ENCODE data around the gene SLC5A11. TPM values are rescaled to one million over a fixed set of nuclear protein-coding genes. Genes with fewer than 3 reads are reported as not detected.
"Not testable (repeated sequence)": the region's sequence is repeated elsewhere in the genome, so short reads cannot be mapped to it uniquely, and the experiment has no call there.

Gene SLC5A11
- total RNA-seq, 2 donors from 2014 or later = not detected

DNA sequence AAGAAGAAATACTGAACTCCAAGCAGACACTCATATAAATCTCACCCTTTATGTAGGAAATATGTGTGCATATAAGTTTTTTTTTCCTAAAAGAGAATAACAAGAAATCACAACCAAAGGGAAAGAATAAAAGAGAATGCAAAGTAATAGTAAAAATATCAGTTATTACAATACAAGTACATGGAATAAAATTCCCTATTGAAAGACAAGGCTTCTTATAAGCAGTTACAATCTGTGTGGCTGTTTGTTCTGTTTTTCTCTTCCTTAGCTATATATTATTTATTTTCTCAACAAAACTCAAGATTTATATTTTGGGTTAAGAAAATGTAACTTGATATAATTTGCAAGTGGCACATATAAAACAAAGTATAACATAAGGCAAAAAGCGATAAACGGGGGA is 41.7 kb downstream of the SLC5A11 start:
- Histone ChIP-seq H3K27ac (no peak overlapping the region), H3K4me1 (no peaks in the 10 kb centered on the region), H3K4me3 (no peak overlapping the region), H3K27me3 (no peaks in the 10 kb centered on the region), H3K36me3 (no peaks in the 10 kb centered on the region), H3K9me3 (no peaks in the 10 kb centered on the region)
- TF ChIP-seq, protein P1, sequence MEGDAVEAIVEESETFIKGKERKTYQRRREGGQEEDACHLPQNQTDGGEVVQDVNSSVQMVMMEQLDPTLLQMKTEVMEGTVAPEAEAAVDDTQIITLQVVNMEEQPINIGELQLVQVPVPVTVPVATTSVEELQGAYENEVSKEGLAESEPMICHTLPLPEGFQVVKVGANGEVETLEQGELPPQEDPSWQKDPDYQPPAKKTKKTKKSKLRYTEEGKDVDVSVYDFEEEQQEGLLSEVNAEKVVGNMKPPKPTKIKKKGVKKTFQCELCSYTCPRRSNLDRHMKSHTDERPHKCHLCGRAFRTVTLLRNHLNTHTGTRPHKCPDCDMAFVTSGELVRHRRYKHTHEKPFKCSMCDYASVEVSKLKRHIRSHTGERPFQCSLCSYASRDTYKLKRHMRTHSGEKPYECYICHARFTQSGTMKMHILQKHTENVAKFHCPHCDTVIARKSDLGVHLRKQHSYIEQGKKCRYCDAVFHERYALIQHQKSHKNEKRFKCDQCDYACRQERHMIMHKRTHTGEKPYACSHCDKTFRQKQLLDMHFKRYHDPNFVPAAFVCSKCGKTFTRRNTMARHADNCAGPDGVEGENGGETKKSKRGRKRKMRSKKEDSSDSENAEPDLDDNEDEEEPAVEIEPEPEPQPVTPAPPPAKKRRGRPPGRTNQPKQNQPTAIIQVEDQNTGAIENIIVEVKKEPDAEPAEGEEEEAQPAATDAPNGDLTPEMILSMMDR (IDR thresholded peaks at IDR 0.05) = no peak
- DNase-seq (ENCODE audit: low spot score) = no peak

- no peaks in the 10 kb centered on the region for H3K27me3 ChIP-seq
- DNase-seq (ENCODE audit: low spot score) = no peak
- H3K9me3 ChIP-seq = no peaks in the 10 kb centered on the region
- H3K4me1 ChIP-seq = no peaks in the 10 kb centered on the region
- TF ChIP-seq, protein P1 (IDR thresholded peaks at IDR 0.05) = no peak
- H3K4me3 ChIP-seq = no peak overlapping the region
- H3K27ac ChIP-seq = no peak overlapping the region
- H3K36me3 ChIP-seq = no peaks in the 10 kb centered on the region
These were observed 45.0 kb downstream of the SLC5A11 start for GRCh38 chr16:24890746-24891145.

DNA sequence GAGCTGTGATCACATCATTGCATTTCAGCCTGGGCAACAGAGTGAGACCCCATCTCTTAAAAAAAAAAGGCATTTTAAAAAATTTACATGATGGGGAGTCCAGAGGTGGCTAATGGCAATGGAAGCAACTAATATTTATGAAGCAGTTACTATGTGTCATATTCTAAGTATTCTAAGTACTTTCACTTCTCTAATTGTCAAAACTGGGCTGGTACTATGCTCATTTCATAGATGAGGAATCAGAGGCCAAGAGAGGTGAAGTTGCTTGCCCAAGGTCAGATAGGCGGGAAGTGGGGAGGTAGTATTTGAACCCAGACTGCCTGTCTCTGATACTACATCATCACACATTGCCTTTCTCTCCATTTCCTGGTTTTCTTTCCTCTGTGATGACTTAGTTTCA is 50.7 kb downstream of the SLC5A11 start:
- H3K4me1 ChIP-seq = no peaks in the 10 kb centered on the region
- no peak overlapping the region for H3K27ac ChIP-seq

GRCh38 chr16:24897522-24897921 is 51.8 kb downstream of the SLC5A11 start:
- H3K27me3 ChIP-seq; DNase-seq (ENCODE audit: low spot score): not testable (repeated sequence)

More for the DNA sequence above, 50.7 kb downstream of the SLC5A11 start:
- Histone ChIP-seq H3K27me3 (no peaks in the 10 kb centered on the region), H3K9me3 (no peaks in the 10 kb centered on the region), H3K36me3 (no peaks in the 10 kb centered on the region), H3K4me3 (no peak overlapping the region)
- DNase-seq (ENCODE audit: low spot score) = no peak
- TF ChIP-seq, protein P1 (IDR thresholded peaks at IDR 0.05) = no peak

GRCh38 chr16:24900230-24900629 is 54.5 kb downstream of the SLC5A11 start:
- DNase-seq (ENCODE audit: low spot score) = no peak
- Histone ChIP-seq H3K4me3 (no peak overlapping the region), H3K9me3 (no peaks in the 10 kb centered on the region), H3K4me1 (no peaks in the 10 kb centered on the region), H3K27me3 (no peaks in the 10 kb centered on the region), H3K36me3 (no peaks in the 10 kb centered on the region), H3K27ac (no peak overlapping the region)
- TF ChIP-seq, protein P1 (IDR thresholded peaks at IDR 0.05) = no peak

More at GRCh38 chr16:24897522-24897921, 51.8 kb downstream of the SLC5A11 start:
- H3K36me3 ChIP-seq, H3K27ac ChIP-seq, H3K4me3 ChIP-seq, H3K4me1 ChIP-seq, H3K9me3 ChIP-seq: not testable (repeated sequence)

GRCh38 chr16:24906199-24906808 is 60.5 kb downstream of the SLC5A11 start:
- H3K36me3 ChIP-seq = no peaks in the 10 kb centered on the region
- no peak overlapping the region for H3K4me3 ChIP-seq
- no peaks in the 10 kb centered on the region for H3K9me3 ChIP-seq
- H3K27ac ChIP-seq = no peak overlapping the region
- H3K27me3 ChIP-seq = no peaks in the 10 kb centered on the region
- H3K4me1 ChIP-seq = no peaks in the 10 kb centered on the region
- no peak for DNase-seq (ENCODE audit: low spot score)
- TF ChIP-seq, protein P1 (IDR thresholded peaks at IDR 0.05) = peak; percentile 39 to 59

Data from right atrium auricular region (tissue), 2 donors.